HG03095 (cell line): Measurements from ENCODE around the gene PRRC1.

Experiments
- ATAC-seq: cut with Tn5 transposase; IDR thresholded peaks from one replicate; pipeline ENCODE4 v1.9.1; 2021; ENCODE audit warnings: moderate library complexity; ENCODE audit not compliant: unreplicated experiment

The PRRC1 gene

GRCh38 chr5:127602896-127603844 lies 85.7 kb downstream of the PRRC1 start:
- no peak for ATAC-seq
